Pancreas (tissue), 10 donors: Measurements from ENCODE around the gene MTHFD1L. TPM values are rescaled to one million over a fixed set of nuclear protein-coding genes. Genes with fewer than 3 reads are reported as not detected.

Experiments
- ATAC-seq, 4 donors: fragments of 200-7000 bp; cut with Tn5 transposase; one replicate each; pipeline versions ENCODE4 v1.8.0 to v1.9.1; 2020; ENCODE audit warnings: mild to moderate bottlenecking in 4 of 4, moderate library complexity in 4 of 4
- DNase-seq, 6 donors: peaks; one replicate each; pipeline ENCODE4 v3.0.0-alpha.2; 2020
- FAIRE-seq: peaks from 2 replicates; lab custom pipeline; 2012; peaks lifted over from hg19 to GRCh38; lab: Jason Lieb, UNC
- H3K27ac ChIP-seq, 4 donors: fragments of 200-600 bp; sonication (generic); 1 replicate in 3 of 4; 2 replicates in 1 of 4; pipeline versions ENCODE4 v1.5.0 to v1.8.0; 2020
- H3K27me3 ChIP-seq, 4 donors: fragments of 200-600 bp; one replicate each; pipeline ENCODE4 v1.8.0; 2021
- H3K36me3 ChIP-seq, 3 donors: fragments of 200-600 bp; sonication (generic) in 1 of 3; one replicate each; pipeline versions ENCODE4 v1.5.0 to v1.8.0; 2020 to 2021
- H3K4me1 ChIP-seq, 3 donors: fragments of 200-600 bp; one replicate each; pipeline ENCODE4 v1.8.0; 2021
- H3K4me3 ChIP-seq, 4 donors: fragments of 200-600 bp; sonication (generic) in 2 of 4; one replicate each; pipeline versions ENCODE4 v1.5.0 to v1.8.0; 2020 to 2021
- H3K9me3 ChIP-seq, 4 donors: fragments of 200-600 bp; one replicate each; pipeline ENCODE4 v1.8.0; 2021
- WGBS, 2 donors: extraction: QIAGEN DNeasy Blood & Tissue Kit; methylation state at CpG; one replicate each; pipeline ENCODE4 v1.1.7; 2013; 5-methylcytosine and 5-hydroxymethylcytosine counted together
- intact Hi-C, 3 donors: fragments of 100-400 bp; cut with DNase I; formaldehyde crosslinking; loops; one replicate each; pipeline versions ENCODE4 v1.11.1 to v1.14.2; 2022
- polyA plus RNA-seq, 2 donors: library from polyadenylated mRNA; stranded (reverse); fragments of 200-250 nt; gene quantifications; one replicate each; pipeline ENCODE4 v1.2.3, GENCODE V29; 2013
- total RNA-seq, 6 donors: library from RNA; stranded (reverse); fragmentation: NEBNext Ultra II Directional in 4 of 6; extraction: Animal tissue kit (Norgen Biotek cat#: 25700) in 4 of 6; gene quantifications; one replicate each; pipeline versions ENCODE4 v1.2.1 to v1.2.4, GENCODE V29; 2021 to 2023
- TF ChIP-seq, protein P1 (sequence below), 4 donors: fragments of 200-600 bp; sonication (generic) in 3 of 4; IDR thresholded peaks; one replicate each; pipeline versions ENCODE4 v1.5.0 to v1.8.0; 2021; ENCODE audit warnings: antibody characterized with exemption in 4 of 4
- donor health status: healthy with polysubstance abuse.
- donor health status: DM: no; HTN: no; CAD: no; lungs with moderate emphysema.
- donor health status: DM: no; HTN: no; CAD: no.
- donor health status: control.
- donor health status: control.
- donor health status: Bipolar disorder and iron deficiency.
- donor health status: DM: yes; HTN: yes; CAD: no.
- donor health status: DM: no; HTN: no; CAD: no.
- donor health status: DM: no; HTN: no; CAD: no.
- donor health status: DM: yes; HTN: yes; CAD: no.

The MTHFD1L gene
- total and polyA plus RNA-seq, 8 donors, result 3.2 to 26.5 (median 9.0) TPM

DNA sequence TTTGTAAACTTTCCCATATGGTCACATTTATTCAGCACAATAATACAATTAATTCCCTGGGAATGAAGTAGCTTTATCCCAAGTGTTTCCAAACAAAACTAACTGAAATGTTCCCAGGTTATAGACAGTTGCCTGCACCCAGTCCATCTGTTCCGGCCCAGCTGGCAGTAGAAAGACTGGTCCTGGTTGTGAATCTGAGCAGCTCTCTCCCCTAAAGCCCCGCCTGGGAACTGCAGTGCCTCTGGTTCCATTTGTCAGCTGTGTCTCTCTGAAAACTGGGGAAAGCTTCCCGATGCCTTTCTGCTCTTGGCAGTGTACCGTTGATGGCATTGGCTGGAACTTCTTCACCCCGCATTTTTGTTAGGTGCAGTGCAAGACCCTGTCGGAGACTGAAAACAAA, 8.7 kb downstream of the MTHFD1L start:
- no peak for ATAC-seq
- DNase-seq, result no peak
- H3K36me3 ChIP-seq, result no peaks in the 10 kb centered on the region
- WGBS, 2 donors, result 87 to 93% methylated on average over 6 of the region's 6 CpGs
- FAIRE-seq, result no peak
- TF ChIP-seq, protein P1, sequence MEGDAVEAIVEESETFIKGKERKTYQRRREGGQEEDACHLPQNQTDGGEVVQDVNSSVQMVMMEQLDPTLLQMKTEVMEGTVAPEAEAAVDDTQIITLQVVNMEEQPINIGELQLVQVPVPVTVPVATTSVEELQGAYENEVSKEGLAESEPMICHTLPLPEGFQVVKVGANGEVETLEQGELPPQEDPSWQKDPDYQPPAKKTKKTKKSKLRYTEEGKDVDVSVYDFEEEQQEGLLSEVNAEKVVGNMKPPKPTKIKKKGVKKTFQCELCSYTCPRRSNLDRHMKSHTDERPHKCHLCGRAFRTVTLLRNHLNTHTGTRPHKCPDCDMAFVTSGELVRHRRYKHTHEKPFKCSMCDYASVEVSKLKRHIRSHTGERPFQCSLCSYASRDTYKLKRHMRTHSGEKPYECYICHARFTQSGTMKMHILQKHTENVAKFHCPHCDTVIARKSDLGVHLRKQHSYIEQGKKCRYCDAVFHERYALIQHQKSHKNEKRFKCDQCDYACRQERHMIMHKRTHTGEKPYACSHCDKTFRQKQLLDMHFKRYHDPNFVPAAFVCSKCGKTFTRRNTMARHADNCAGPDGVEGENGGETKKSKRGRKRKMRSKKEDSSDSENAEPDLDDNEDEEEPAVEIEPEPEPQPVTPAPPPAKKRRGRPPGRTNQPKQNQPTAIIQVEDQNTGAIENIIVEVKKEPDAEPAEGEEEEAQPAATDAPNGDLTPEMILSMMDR (IDR thresholded peaks at IDR 0.05), result no peak
- H3K9me3 ChIP-seq, result no peaks in the 10 kb centered on the region
- no peak overlapping the region for H3K4me3 ChIP-seq
- H3K27me3 ChIP-seq, result no peaks in the 10 kb centered on the region
- no peak overlapping the region for H3K27ac ChIP-seq
- intact Hi-C loops, result no loop called here
- H3K4me1 ChIP-seq, result peaks cover 0 to 10% (median 5%) of the 10 kb centered on the region in 3 donors

DNA sequence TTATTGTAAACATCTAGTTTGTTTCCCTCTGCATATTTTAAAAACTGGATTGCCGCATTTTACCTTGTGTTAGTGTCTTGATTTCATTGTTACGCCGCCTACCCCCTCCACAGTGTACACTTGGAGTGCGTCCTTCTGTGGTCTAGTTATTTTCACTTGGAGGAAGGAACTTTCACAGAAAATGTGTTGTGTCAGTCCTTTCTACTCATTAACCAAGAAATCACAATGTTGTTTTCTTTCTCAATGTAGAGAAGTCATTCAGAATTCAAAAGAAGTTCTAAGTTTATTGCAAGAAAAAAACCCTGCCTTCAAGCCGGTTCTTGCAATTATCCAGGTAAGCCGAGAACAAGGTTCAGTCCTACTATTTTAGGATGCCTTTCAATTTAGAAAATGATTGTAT, 10.3 kb downstream of the MTHFD1L start:
- H3K27ac ChIP-seq, result no peak overlapping the region
- no peaks in the 10 kb centered on the region for H3K36me3 ChIP-seq
- H3K4me3 ChIP-seq, result no peak overlapping the region
- H3K4me1 ChIP-seq, result peaks cover 0 to 10% (median 5%) of the 10 kb centered on the region in 3 donors
- no peak for FAIRE-seq
- no peak for ATAC-seq
- TF ChIP-seq, protein P1 (IDR thresholded peaks at IDR 0.05), result no peak
- H3K9me3 ChIP-seq, result no peaks in the 10 kb centered on the region
- intact Hi-C loops, result no loop called here
- no peak for DNase-seq
- WGBS, 2 donors, result 79 to 91% methylated on average over 6 of the region's 6 CpGs
- H3K27me3 ChIP-seq, result no peaks in the 10 kb centered on the region

GRCh38 chr6:150876598-150876997, 11.1 kb downstream of the MTHFD1L start:
- TF ChIP-seq, protein P1 (IDR thresholded peaks at IDR 0.05), result no peak
- H3K27ac ChIP-seq, result no peak overlapping the region

DNA sequence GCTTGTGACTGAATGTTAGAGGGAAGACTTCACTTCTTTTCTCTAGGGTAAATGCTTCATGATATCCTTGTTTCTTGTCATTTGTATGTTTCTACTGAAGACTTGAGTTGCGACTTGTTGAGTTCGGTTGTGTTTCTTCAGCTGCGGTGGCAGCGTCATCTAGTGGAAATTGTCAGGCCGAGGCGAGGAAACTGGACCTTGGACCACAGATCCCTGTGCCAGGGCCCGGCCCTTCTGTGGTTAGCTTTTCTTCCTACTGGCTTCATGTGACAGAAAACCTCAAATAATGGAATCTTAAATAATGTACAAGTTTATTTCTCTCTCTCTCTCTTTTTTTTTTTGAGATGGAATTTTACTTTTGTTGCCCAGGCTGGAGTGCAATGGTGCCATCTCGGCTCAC, 12.4 kb downstream of the MTHFD1L start:
- no peak for FAIRE-seq
- no peak overlapping the region for H3K27ac ChIP-seq
- intact Hi-C loops, result no loop called here

More at GRCh38 chr6:150876598-150876997, 11.1 kb downstream of the MTHFD1L start:
- intact Hi-C loops, result no loop called here
- peaks cover 0 to 10% (median 5%) of the 10 kb centered on the region in 3 donors for H3K4me1 ChIP-seq
- ATAC-seq, result peak; percentile 97 to 99 (median 99)
- H3K27me3 ChIP-seq, result no peaks in the 10 kb centered on the region
- H3K36me3 ChIP-seq, result no peaks in the 10 kb centered on the region
- WGBS, 2 donors, result 13 to 16% methylated on average over 5 of the region's 5 CpGs
- H3K9me3 ChIP-seq, result no peaks in the 10 kb centered on the region
- peak; percentile 66 to 87 (median 84) for DNase-seq
- H3K4me3 ChIP-seq, result no peak overlapping the region
- no peak for FAIRE-seq

More for the DNA sequence above, 12.4 kb downstream of the MTHFD1L start:
- no peaks in the 10 kb centered on the region for H3K36me3 ChIP-seq
- H3K4me3 ChIP-seq, result no peak overlapping the region
- H3K9me3 ChIP-seq, result no peaks in the 10 kb centered on the region
- no peaks in the 10 kb centered on the region for H3K27me3 ChIP-seq
- ATAC-seq, result peak; percentile 69 to 79 (median 76)
- WGBS, 2 donors, result 52 to 68% methylated on average over 8 of the region's 8 CpGs
- DNase-seq, result peak in 5 of 6 donors; percentile 40 to 65 (median 53)
- TF ChIP-seq, protein P1 (IDR thresholded peaks at IDR 0.05), result no peak
- H3K4me1 ChIP-seq, result peaks cover 0 to 10% (median 5%) of the 10 kb centered on the region in 3 donors
